ELF-1 (cell line): ENCODE measurements around the gene KPTN.

ENCODE experiments used
- DNase-seq: peaks from one replicate; pipeline ENCODE4 v3.0.0-alpha.2; 2016; ENCODE audit warnings: low read depth, low spot score

The KPTN gene

GRCh38 chr19:47509170-47509847, 25.3 kb upstream of the KPTN start:
- no peak for DNase-seq

DNA sequence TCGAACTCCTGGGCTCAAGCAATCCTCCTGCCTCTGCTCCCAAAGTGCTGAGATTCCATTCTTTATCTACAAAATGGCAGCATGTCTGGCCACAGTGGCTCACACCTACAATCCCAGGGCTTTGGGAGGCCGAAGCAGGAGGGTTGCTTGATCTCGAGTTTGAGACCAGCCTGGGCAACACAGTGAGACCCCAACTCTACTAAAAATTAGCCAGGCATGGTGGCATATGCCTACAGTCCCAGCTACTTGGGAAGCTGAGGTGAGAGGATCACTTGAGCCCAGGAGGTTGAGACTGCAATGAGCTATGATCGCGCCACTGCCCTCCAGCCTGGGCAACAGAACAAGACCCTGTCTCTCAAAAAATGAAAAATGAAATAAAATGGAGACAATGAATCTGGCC, 24.7 kb upstream of the KPTN start:
- DNase-seq: no peak

DNA sequence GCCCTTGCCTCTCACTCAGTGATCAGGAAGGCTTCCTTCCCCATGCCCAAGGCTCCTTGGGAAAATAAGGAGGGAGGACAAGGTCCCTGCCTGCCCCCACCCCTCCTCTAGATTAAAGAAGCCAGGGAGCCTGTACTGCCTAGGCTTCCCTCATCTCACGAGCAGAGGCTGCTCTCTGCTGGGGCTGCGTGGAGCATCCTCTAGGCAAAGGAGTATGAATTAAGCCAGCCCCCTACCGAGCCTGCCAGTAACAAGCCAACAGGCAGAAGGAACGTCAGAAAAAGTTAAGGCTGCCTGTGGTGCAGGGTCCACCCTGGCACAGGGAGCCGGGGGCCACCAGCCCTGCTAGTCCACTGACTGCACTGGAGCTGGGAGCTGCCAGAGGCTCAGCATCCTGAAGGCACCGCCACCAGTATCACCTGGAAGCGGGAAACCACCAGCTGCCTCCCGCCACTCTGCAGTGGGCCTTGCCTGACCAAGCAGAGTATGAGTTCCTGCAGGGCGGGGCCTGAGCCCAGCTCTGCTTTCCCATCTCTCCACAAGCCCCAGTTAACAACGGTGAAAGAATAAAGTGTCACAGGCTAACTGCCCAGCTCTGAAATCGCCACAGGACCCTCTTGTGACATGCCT, 24.0 kb upstream of the KPTN start:
- no peak for DNase-seq

GRCh38 chr19:47507012-47507411, 23.0 kb upstream of the KPTN start:
- peak; percentile 36 for DNase-seq

GRCh38 chr19:47506459-47506858, 22.4 kb upstream of the KPTN start:
- no peak for DNase-seq

GRCh38 chr19:47505506-47505905, 21.5 kb upstream of the KPTN start:
- no peak for DNase-seq

GRCh38 chr19:47503826-47504150, 19.8 kb upstream of the KPTN start:
- DNase-seq: no peak

DNA sequence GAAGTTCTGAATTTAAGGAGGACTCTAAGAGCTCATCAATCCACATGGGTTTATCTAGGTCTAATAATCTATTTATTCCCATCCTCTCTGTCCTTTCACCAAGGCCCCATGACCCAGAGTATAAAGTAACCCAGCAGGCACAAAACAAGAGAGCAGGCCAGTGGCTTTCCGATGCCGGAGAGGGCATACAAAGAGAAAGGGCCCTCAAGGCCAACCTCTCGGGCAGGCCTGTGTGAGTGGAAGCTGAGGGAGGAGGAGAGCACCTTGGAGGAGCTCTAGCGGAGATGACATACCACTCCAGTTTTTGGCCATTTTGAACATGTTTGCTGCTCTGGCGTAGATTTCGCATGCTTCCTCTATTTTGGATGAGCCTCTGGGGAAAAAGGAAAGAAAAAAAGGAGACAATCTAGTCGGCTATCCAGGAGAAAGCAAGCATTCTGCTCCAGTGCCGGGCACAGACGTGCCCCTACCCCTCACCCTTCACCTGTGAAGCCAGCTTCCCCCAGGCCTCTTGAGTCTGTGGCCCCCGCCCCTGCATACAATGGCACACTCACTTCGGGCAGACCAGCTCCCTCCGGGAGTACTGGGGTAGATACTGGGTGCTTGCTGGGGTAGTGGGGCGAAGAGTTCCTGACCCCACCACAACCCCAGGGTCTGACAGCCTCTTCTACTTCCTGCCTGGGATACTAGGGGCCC, 19.3 kb upstream of the KPTN start:
- DNase-seq: no peak

DNA sequence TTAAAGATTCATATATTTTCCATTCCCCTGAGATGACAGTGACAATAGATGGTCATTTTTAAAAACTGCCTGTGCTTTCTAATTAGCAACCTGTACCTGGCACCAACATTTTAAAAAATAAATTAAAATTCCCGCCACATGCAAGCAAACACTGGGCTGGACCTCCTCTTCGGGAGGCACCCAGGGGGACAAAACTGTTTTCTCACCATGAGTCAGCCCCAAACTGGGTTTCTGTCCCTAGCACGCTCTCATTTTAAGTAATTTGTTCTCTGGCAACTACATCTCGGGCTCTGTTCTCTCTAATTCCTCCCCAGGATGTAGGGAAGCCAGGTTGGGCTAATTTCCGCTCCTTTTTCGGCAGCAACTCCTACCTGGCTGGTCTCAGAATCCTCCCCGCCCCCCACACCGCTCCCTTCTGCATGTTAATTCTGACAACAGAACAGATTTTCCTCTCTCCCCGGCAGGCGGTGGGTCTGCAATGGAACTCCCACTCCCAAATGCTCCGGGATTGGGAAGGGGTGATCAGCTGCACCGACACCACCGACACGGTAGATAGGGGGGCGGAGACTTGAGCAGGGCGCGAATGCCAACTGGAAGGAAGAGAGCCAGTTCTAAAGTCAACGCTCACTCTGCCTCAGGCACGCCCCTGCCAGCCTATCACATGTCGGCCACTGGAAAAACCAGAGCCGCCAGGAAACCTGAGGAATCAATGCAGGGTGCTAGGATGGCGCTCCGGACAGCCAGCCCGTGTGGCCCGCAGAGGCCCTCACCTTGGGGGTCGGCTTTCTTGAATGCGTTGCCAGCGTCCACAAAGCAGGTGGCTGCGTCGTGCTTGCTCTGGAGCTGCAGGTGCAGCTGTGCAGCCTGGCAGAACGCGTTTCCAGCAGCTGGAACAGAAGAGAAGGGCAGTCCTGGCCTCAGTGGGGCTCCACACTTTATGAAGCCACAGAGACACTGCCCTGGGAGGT, 16.1 kb upstream of the KPTN start:
- no peak for DNase-seq

GRCh38 chr19:47499371-47499770, 15.4 kb upstream of the KPTN start:
- no peak for DNase-seq

DNA sequence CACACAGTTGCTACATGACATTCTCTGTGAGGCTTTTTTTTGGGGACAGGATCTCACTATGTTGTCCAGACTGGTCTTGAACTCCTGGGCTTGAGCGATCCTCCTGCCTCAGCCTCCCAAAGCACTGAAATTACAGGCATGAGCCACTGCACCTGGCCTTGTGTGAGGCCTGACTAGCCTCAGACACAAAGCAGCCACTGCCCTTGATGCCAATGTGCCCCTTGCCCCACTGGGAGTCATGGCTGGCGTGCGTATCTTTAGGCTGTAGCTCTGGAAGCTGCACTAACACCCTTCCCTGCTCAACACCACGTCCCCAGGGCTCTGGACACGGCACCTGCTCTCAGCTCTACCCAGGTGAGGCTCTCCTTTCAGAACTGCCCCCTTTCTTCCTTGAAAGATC, 14.5 kb upstream of the KPTN start:
- DNase-seq: no peak

DNA sequence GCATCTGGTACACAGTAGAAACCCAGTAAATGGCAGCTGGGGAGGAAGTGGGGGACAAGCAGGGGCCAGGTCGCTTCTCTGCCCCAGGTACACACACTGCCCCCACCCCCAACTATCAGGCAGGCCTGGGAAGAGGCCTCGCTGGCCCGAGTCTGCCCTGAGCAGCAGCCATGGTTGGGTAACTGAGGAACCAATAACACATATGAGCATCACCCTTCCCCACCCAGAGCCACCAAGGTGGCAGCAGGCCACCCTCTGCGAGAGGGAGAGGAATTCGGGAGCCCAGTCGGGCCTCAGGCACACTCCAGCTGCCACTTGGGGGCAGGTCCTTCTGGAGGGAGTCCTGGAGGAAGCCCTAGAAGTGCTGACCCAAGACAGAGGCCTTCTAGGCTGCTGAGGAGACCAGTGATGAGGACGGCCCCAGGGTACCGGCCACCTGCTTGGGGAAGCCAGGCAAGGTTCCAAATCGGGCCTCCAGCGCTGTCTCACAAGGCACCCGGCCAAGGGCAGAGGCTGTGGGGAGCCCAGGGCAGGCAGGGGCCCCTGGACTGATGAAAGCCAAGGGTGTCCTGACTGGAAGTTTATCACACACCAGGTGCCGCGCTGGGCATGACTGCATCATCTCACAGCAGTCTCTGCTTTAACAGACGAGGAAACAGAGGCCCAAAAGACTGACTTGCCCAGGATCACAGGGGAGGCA, 14.0 kb upstream of the KPTN start:
- no peak for DNase-seq

DNA sequence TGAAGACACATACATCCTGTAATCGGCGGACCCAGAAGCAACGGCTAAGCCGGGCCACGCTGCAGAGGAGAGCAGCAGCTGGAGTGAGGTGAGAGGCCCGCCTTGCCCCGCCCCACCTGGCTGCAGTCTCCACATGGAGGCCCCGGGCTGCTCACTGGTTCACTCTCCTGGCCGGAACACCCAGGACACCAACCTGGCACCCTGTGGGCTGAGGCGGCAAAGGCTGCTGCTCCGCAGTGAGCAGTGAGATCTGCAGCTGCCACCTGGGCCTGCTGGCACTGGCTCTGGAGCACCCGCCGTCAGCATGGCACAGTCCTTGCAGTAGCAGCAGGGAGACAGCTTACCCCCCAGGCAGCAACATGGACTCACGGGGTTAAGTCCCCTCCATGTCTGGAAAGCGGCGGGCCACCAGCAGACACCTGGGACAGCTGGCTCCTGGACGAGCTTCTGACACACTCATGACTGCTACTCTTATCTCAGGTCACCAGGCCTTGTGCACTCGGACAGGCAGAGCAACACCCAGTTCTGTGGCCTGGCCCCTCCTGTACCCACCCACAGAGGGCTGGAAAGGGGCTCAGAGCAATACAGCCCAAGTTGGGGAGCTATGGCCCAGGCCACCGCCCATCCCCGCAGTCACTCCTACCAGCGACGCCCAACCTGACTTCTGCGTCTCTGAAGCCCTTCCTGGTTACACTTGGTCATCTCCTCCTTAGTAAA, 13.2 kb upstream of the KPTN start:
- no peak for DNase-seq

GRCh38 chr19:47495478-47496372, 11.7 kb upstream of the KPTN start:
- no peak for DNase-seq

- DNase-seq: no peak
These were observed 10.7 kb upstream of the KPTN start for GRCh38 chr19:47494729-47495128.

- no peak for DNase-seq
These were observed 10.2 kb upstream of the KPTN start for GRCh38 chr19:47494211-47494547.

DNA sequence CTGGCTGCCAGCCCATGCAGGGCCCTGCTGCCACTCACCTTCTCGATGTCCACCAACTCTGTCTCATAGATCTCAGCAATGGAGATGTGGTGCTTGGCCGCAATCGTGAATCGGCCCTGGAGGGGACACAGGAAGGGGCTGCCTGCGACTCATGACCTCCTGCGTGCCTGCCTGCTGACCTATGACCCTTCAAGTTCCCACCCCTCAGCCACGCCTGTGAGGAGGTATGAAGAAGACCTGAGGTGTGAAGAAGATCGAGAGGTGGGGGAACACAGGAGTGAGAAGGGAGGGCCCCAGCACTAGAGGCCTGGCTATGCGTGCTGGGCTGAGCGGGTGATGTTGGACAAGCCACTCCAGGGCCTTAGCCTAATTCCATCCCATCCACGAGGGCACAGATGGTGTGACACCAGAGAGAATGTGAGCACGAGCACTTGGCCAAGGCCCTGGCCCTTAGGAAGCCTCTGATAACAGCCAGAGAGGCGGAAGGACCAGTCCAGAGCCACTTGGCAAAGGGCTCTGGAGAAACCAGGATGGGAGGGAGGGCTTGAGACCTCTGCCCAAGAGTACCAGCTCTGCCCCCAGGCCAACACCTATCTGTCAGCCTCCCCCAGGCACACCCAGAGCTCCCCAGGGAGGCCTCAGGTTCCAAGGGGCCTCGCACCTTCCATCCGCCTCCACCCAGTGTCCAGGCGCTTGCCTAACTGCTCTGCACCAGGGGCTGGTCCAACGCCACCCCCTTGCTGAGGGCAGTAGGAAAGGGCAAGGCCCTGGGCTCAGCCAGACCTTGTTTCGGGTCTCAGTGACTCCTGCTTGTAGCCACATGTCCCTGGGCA, 9.6 kb upstream of the KPTN start:
- no peak for DNase-seq

DNA sequence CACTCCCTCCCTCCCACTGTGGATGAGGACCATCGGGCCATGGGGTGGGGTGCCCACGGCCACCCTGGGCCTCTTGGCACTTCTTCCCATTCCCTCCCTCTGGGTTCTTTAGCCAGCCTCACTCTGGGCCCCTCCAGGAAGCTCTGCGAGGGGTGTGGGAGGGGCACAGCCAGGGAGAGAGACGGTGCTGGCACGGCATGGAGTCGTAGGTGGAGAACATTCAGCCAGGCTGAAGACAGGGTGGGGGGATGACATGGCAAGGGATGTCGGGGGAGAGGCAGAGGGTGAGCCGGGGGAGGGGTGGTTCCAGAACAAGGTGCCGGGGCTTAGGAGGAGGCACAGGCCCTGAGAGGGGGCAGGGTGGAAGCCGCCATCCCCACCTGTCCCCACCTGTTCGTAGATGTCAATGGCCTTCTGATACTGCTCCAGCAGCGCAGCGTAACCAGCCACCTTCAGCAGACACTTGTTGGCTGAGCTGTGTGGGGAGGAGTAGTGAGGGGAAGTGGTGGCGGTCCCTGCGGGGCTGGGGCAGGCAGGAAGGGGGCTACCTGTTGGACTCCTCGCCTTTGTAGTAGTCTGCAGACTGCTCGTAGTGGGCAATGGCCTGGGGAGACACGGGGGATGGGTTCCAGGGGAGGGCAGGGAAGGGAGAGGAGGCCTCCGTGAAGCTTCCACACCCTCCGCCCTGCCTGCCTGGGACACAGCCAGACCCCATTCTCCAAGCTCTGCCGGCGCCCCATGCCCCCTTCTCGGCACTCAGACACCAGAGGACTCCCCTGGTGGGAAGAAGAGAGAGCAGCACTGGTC, 8.8 kb upstream of the KPTN start:
- DNase-seq: no peak
